ENCODE results near the gene MFAP1.

MFAP1 gene

DNA sequence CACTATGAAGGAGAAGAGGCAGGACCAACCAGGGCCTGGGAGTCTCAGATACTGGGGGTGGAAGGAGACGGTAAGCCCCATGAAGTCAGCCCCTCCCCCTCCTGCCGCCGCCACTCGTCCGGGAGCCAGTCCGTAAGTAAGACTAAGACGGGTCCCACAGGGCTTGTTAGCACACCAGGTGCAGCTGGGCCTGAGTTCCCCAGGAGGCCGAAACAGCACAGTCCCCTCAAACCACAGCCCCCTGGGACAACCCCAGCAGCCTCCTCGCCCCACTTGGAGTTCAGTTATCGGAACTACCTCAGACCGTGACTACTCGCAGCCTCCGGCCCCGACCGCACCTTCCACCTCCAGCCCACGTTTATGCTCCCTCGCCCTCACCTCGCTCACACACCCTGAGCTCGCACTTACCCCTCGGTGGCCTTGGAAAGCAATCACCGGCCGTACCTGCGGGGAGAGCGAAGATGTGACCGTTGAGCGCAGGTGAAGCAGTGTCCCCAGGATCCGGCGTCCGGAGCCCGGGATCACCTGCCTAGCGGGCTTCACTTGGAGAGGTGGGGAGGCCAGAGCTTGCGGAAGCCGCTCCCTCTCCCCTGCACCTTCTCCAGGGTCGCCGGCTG lies 48.3 kb downstream of the MFAP1 start:
- DNase-seq (ENCODE audit: low read depth, low spot score), result no peak

DNA sequence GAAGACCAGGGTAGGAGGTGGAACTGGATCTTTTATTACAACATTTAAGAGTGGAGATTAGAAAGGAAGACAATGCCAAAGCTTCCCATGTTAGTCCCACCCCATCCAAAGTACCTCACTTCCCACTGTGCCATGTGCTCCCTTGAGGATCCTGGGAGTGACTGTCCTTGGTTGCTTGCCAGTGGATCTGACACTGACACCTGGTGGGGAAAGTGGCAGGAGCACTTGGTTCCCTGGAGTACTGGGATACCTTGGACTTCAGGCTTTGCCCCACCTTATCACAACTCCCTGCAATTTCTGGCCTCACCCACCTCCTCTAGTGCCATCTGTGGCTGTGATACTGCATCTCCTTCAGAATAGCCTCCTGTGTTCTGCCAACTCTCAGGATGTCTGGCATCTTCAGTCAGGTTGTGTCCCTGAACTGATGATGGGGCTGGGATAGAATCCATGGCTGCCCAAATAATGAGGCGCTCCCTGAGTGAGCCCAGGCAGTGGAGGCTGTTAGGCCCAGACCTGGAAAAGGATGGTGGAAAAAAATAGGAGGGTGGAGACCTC lies 49.0 kb downstream of the MFAP1 start:
- no peak for DNase-seq (ENCODE audit: low read depth, low spot score)

DNA sequence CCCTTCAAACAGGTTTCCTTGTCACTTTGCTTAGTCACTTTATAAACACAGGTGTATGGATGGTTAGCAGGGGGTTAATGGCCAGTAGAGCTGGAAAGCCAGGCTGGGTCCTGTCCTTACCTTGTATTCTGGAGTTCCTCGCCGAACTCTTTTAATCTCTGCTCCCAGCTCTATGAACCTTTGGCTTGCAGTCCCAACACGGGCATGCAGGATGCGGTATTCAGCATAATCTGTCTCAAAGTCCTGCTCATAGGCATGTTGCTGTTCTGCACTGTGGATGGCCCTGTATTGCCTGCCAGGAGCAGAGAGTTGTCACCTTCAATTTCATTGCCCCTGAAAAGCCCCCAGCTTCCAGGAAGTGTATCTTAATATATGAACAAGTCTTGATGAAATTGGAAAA lies 50.4 kb downstream of the MFAP1 start:
- no peak for DNase-seq (ENCODE audit: low read depth, low spot score)

DNA sequence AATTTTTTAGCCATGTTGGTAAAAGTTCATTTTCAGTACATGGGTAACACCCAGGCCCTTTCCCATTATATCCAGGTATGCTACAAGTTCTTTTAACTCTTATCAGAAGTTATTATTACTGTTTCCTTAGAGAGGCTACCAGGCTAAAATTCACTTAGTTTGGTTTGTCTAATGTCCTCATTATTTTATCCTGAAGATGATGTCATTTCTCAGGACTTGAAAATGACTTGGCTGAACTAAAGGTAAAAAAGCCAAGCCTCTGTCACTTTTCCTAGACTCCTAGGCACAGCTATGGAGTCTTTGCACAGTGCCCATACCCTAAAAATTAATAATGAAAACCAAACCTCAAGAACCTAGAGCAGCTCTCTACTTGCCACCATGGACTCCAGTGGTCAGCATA lies 51.9 kb downstream of the MFAP1 start:
- no peak for DNase-seq (ENCODE audit: low read depth, low spot score)

DNA sequence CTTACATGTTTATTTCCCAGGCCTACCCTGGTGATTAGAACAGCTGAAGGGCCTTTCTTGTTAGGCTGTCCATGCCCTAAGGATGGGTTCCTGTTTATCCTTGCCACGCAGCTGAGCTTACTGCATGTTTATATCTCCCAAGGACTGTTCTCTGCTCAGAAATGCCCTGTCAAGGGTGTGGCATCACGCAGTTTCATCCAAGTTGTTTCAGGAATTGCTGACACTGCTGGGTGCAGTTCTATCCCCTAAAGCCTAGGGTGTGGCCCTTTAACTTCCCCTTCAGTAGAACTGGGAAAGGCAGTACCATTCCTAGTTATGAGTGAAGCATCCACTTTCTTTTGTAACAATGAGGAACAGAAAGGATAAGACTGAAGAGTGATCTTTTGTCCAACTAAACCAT lies 52.7 kb downstream of the MFAP1 start:
- DNase-seq (ENCODE audit: low read depth, low spot score), result no peak

DNA sequence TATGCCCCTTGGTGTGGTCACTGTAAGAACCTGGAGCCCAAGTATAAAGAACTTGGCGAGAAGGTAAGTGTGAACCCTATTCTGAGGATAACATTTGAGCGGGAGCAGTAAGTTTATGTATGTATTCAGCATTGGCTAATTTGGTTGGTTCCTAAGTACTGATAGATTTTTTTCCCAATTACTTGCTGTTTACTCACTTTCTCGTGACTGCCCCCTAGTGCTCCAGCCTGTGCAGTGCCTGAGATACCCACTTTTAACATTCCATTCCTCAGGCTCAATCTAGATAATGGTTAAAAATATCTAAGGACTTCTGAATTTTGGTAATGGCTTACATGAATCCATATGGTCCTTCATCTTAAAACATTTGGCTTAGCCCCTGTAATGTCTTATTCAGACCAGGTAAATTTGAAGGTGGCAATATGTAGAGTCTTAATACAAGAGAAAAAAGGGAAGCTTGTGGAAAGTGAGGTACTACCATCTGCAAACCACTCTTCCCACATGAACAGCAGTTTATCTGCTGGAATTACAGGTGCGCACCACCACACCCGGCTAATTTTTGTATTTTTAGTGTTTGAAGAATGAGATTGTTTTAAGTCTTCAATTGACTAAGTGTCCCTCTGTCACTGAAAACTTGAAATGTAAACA lies 54.8 kb downstream of the MFAP1 start:
- no peak for DNase-seq (ENCODE audit: low read depth, low spot score)

DNA sequence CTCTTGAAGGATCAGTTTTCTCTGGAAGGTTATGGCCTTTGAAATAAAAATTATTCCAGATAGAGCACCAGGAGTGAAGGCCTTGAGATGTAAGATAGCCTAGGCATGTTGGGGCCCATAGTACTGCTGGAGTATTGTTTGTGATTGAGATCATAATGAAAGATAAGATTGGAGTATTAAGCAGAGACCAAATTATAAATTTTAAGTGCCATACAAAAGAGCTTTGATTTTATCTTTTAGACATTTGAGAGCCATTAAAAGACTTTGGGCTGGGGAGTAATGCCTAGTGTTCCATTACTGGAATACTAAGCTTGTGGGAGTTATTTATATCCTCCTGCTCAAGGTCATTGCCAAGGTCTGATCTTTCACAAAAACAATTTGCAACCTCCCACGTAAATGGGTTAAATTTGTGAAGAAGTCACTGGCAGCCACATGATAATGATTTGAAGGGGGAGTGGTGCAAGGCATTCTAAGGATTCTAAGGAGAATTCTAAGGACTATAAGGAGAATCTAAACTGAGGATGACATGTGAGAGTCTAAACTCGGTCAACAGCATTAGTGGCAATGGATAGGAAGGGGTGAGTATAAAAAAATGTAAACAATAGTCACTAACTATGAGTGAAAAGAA lies 60.6 kb downstream of the MFAP1 start:
- no peak for DNase-seq (ENCODE audit: low read depth, low spot score)

DNA sequence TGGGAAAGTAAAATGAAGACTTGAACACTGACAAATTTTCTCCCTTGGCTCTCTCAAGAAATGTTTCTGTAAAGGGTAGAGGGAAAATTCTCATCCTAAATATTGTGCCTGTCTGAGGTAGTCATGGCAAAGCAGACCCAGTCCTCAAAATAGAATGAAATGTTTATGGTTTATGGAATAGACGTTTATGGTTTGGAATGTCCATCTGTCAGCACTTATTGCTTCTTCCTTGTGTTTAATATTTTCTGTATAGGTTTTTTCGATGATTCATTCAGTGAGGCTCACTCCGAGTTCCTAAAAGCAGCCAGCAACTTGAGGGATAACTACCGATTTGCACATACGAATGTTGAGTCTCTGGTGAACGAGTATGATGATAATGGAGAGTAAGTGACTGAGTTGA lies 61.7 kb downstream of the MFAP1 start:
- DNase-seq (ENCODE audit: low read depth, low spot score), result no peak
